Ovary (tissue), 3 donors: ENCODE data around the gene SLC52A3.

Source experiments
- CTCF ChIP-seq, 3 donors: fragments of 450-650 bp in 2 of 3; fragments of 200-600 bp in 1 of 3; IDR thresholded peaks; one replicate each; pipeline versions ENCODE4 v1.5.1 to v1.8.0; 2016 to 2022; ENCODE audit warnings: antibody characterized with exemption in 3 of 3, mild to moderate bottlenecking in 1 of 3
- EP300 ChIP-seq: sonication (generic); formaldehyde crosslinking; IDR thresholded peaks from one replicate; pipeline ENCODE4 v1.6.1; 2017; ENCODE audit warnings: antibody characterized with exemption
- POLR2A ChIP-seq: fragments of 450-650 bp; IDR thresholded peaks from one replicate; pipeline ENCODE4 v1.6.1; 2017; ENCODE audit warnings: antibody characterized with exemption, mild to moderate bottlenecking, moderate library complexity
- donor health status: DM: no; HTN: no; CAD: no.

- TF ChIP-seq CTCF (IDR thresholded peaks at IDR 0.05) (no peak), POLR2A (no peak), EP300 (no peak)
Measured at GRCh38 chr20:752291-752690, 16.0 kb downstream of the SLC52A3 start.
